Smooth muscle cell of trachea (primary cell): Measurements from ENCODE around the gene MAPK8IP3. TPM values are rescaled to one million over a fixed set of nuclear protein-coding genes. Genes with fewer than 3 reads are reported as not detected.

Source experiments
- total RNA-seq: library from RNA; depleted of rRNA; stranded (reverse); fragments of >200 nt; gene quantifications from 2 replicates; pipeline ENCODE4 v1.2.1, GENCODE V29; 2014

Gene MAPK8IP3
- 48.4 and 59.9 TPM in 2 replicates for total RNA-seq

GRCh38 chr16:1705688-1706385 lies at the start of gene MAPK8IP3:
MAPK8IP3 (plus strand) TSS chr16:1706195; CDS start chr16:1706340, 145 bp downstream.

GRCh38 chr16:1677942-1678499 lies 28.0 kb upstream of the MAPK8IP3 start, which contains the start of gene JPT2:
JPT2 (plus strand) TSS chr16:1678279; CDS start chr16:1678313, 34 bp downstream.

GRCh38 chr16:1771188-1771863 lies 65.3 kb downstream of the MAPK8IP3 start, which contains the start of gene NME3:
NME3 (minus strand) TSS chr16:1771543; CDS start chr16:1771534, 9 bp downstream.

GRCh38 chr16:1772362-1772907 lies 66.4 kb downstream of the MAPK8IP3 start, which contains the start of gene EME2:
EME2 (plus strand) TSS chr16:1772810; CDS start chr16:1773228, 418 bp downstream.

GRCh38 chr16:1772908-1773702 lies 67.1 kb downstream of the MAPK8IP3 start, which contains the start of gene MRPS34:
MRPS34 (minus strand) TSS chr16:1773134; CDS start chr16:1773119, 15 bp downstream.

GRCh38 chr16:1782408-1783264 lies 76.6 kb downstream of the MAPK8IP3 start, which contains the start of the genes NUBP2 and SPSB3:
NUBP2 (plus strand) TSS chr16:1782960; CDS start chr16:1783021, 61 bp downstream.
SPSB3 (minus strand) TSS chr16:1782571; CDS start chr16:1781483, 1,088 bp downstream.

GRCh38 chr16:1793578-1794220 lies 87.7 kb downstream of the MAPK8IP3 start, which contains the start of gene IGFALS:
IGFALS (minus strand) TSS chr16:1793705; CDS start chr16:1793652, 53 bp downstream.

Other genes with a start within 250 kb of the MAPK8IP3 start
- 71.4 and 169 TPM in 2 replicates for gene CLCN7, start 231.2 kb upstream of the MAPK8IP3 start, total RNA-seq
- gene PTX4, start 217.3 kb upstream of the MAPK8IP3 start, total RNA-seq = 0.29 TPM in 1 of 2 replicates, not detected in the other
- gene TELO2, start 212.8 kb upstream of the MAPK8IP3 start, total RNA-seq = 16.5 and 23.3 TPM in 2 replicates
- gene TMEM204, start 172.5 kb upstream of the MAPK8IP3 start, total RNA-seq = 9.0 and 10.1 TPM in 2 replicates
- gene IFT140, start 94.1 kb upstream of the MAPK8IP3 start, total RNA-seq = 32.1 and 55.1 TPM in 2 replicates
- gene CRAMP1, start 93.8 kb upstream of the MAPK8IP3 start, total RNA-seq = 8.6 and 8.8 TPM in 2 replicates
- gene JPT2, start 27.9 kb upstream of the MAPK8IP3 start, total RNA-seq = 32.7 and 50.9 TPM in 2 replicates
- 47.7 and 66.5 TPM in 2 replicates for gene NME3, start 65.3 kb downstream of the MAPK8IP3 start, total RNA-seq
- 13.5 and 18.0 TPM in 2 replicates for gene EME2, start 66.6 kb downstream of the MAPK8IP3 start, total RNA-seq
- gene MRPS34, start 66.9 kb downstream of the MAPK8IP3 start, total RNA-seq = 73.8 and 84.8 TPM in 2 replicates
- gene SPSB3, start 76.4 kb downstream of the MAPK8IP3 start, total RNA-seq = 31.3 and 42.3 TPM in 2 replicates
- 70.0 and 90.2 TPM in 2 replicates for gene NUBP2, start 76.8 kb downstream of the MAPK8IP3 start, total RNA-seq
- under 0.01 and 0.15 TPM in 2 replicates for gene IGFALS, start 87.5 kb downstream of the MAPK8IP3 start, total RNA-seq
- gene HAGH, start 120.6 kb downstream of the MAPK8IP3 start, total RNA-seq = 25.9 and 33.9 TPM in 2 replicates
- gene FAHD1, start 121.0 kb downstream of the MAPK8IP3 start, total RNA-seq = 82.9 and 96.4 TPM in 2 replicates
- gene MEIOB, start 166.0 kb downstream of the MAPK8IP3 start, total RNA-seq = 0.15 and 0.33 TPM in 2 replicates
- not detected in 2 replicates for gene HS3ST6, start 212.2 kb downstream of the MAPK8IP3 start, total RNA-seq
- 6.1 TPM in 2 replicates for gene MSRB1, start 237.0 kb downstream of the MAPK8IP3 start, total RNA-seq
- gene RPL3L, start 248.5 kb downstream of the MAPK8IP3 start, total RNA-seq = not detected in 2 replicates